Inflammatory macrophage (primary cell): ENCODE data around the gene POLD2.

Experiments
- DNase-seq, 2 donors: peaks; one replicate each; pipeline ENCODE4 v3.0.0-alpha.2; 2020 to 2022

Gene POLD2

GRCh38 chr7:44112997-44113763 is 10.2 kb downstream of the POLD2 start:
- no peak for DNase-seq

GRCh38 chr7:44112231-44112996 is 10.9 kb downstream of the POLD2 start:
- no peak for DNase-seq

- DNase-seq = no peak
These were observed 11.6 kb downstream of the POLD2 start for GRCh38 chr7:44111761-44112160.

DNA sequence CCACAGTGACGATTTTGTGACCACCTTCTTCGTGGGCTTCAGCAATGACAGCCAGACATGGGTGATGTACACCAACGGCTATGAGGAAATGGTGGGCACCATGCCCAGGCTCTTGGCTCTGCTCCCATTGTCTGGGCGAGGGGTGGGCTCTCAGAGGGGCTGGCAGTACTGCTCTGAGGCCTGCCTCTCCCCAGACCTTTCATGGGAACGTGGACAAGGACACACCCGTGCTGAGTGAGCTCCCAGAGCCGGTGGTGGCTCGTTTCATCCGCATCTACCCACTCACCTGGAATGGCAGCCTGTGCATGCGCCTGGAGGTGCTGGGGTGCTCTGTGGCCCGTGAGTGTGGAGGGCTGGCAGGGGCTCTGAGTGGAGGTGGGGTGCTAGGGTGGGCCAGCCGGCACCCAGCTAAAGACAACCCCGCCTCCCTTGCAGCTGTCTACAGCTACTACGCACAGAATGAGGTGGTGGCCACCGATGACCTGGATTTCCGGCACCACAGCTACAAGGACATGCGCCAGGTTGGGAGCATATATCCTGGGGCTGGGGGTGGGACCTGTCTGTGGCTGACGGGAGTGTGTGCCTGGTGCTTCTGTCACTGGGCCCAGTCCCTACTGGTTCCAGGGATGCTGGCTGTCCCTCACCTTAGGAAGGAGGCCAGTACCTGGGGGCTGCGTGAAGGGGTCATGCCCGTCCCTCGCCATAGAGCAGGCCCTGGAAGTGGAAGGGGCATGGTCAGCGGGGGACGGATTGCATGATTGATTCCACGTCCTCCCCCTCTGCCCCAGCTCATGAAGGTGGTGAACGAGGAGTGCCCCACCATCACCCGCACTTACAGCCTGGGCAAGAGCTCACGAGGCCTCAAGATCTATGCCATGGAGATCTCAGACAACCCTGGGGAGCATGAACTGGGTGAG is 12.4 kb downstream of the POLD2 start:
- no peak for DNase-seq

DNA sequence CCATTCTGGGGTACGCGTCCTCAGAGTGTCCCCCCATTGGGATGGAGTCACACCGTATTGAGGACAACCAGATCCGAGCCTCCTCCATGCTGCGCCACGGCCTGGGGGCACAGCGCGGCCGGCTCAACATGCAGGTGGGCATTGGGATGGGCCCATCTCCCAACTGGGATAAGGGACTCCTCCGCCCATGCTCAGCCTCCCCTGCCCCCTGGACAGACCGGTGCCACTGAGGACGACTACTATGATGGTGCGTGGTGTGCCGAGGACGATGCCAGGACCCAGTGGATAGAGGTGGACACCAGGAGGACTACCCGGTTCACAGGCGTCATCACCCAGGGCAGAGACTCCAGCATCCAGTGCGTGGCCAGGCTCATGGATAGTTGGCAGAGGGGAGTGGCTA is 13.4 kb downstream of the POLD2 start:
- DNase-seq = no peak

- DNase-seq = no peak
These were observed 14.3 kb downstream of the POLD2 start for GRCh38 chr7:44108768-44109750.

- no peak for DNase-seq
These were observed 15.2 kb downstream of the POLD2 start for GRCh38 chr7:44107961-44108767.

GRCh38 chr7:44107116-44107960 is 16.0 kb downstream of the POLD2 start:
- DNase-seq = no peak

- no peak for DNase-seq
These were observed 16.9 kb downstream of the POLD2 start for GRCh38 chr7:44106311-44107065.

DNA sequence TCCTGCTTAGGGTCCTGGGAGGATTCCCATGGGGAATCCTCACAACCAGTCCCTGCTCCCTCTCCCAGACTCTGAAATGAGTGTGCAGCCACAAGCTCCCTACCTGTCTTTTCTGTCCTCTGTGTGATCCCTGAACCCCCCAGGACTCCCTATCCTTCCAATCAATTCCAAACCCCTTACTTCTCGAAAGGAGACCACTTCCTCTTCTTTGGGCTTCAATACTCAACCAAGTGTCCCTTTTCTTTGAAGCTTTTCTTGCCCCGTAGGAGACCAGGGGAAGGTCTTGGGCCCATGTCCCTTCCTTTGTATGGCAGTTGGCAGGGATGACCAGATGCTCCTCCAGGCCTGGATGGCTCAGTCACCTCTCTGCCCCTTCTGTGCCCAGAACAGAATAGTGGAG is 17.5 kb downstream of the POLD2 start:
- DNase-seq = no peak

GRCh38 chr7:44104860-44105771 is 18.2 kb downstream of the POLD2 start:
- no peak for DNase-seq

- DNase-seq = peak in 1 of 2 donors; percentile 12
These were observed 19.2 kb downstream of the POLD2 start, which contains the start of gene AEBP1 for GRCh38 chr7:44103923-44104859. Gene AEBP1, plus strand, starts transcription at chr7:44104345. Its CDS starts 321 bp downstream, at chr7:44104666.

GRCh38 chr7:44103566-44103922 is 19.8 kb downstream of the POLD2 start:
- DNase-seq = no peak

DNA sequence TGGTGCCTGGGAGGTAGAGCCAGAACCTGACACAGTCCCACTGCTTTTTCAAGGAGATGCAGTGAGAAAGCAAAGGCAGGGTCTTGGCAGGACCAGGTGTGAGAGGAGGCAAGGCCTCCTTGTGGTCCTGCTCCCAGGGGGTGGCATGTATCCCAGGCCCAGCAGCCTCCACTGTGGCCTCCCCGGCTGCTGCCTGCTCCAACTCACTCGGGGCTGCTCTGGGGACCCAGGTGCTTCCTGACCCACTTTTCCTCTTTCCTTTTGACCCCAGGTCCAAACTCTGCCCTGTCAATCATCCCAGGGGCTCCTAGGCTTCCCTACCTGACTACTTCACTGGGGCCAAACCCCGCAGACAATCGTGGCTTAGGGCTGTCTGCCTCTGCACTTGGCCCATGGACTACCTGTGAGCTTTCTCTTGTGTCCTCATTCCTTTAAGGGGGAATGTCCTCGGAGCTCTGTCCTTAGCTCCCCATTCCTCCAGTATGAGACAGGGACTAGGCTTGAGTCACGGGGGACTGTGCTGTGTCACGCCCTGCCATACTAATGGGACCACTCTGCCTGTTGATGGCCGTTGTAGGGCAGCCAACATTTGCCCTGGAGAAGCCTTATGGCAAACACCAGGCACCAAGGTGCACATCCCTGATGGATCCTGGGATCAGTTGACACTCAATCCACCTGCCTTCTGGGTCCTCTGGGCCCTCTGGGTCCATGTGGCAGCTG is 20.3 kb downstream of the POLD2 start:
- DNase-seq = no peak

- no peak for DNase-seq
These were observed 21.1 kb downstream of the POLD2 start for GRCh38 chr7:44101966-44102845.
